NCI-H2107 treated with DMSO at 0.1 percent for 48 hours (cell line): ENCODE results near the gene ADAM11.
"Not testable (repeated sequence)": the region's sequence is repeated elsewhere in the genome, so short reads cannot be mapped to it uniquely, and the experiment has no call there.

Experiments used
- DNase-seq: peaks from one replicate; lab custom pipeline; 2025; ENCODE audit not compliant: unreplicated experiment; lab: John Stamatoyannopoulos, UW

Gene ADAM11

DNA sequence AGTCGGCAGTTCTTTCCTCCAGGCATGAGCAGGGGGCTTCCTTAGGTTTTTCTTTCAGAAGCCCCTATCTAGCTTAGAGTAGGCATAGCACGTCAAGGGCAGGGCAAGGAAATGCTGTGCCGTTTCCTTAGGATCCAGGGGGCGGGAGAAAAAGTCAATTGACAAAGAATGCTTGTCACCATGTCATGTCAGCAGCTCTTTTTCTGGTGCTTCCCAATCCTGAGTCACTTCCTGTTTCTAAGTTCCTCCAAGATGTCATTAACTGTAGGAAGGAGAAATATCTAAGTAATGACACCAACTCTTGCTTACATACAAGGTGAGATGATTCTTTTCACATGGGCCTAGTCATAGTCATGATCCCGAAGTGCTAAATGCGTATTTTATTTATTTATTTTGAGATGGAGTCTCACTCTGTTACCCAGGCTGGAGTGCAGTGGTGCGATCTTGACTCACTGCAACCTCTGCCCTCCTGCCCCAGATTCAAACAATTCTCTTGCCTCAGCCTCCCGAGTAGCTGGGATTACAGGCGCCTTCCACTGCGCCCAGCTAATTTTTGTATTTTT, 36.1 kb downstream of the ADAM11 start:
- no peak for DNase-seq

DNA sequence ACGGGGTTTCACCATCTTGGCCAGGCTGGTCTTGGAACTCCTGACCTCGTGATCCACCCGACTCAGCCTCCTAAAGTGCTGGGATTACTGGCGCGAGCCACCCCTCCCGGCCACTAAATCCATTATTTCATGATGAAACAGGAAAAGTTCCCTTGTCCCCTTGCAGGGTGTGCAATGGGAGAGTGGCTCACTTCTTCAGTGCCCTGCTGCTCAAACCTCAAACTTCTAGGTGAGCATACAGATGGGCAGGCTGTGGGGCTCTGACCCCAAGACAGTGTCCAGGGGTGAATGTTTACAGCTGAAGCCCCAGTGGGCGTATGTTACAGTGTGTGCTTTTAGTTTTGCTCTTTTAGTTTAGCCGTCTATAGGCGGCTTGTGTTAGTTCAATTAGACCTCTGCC, 36.6 kb downstream of the ADAM11 start:
- no peak for DNase-seq

DNA sequence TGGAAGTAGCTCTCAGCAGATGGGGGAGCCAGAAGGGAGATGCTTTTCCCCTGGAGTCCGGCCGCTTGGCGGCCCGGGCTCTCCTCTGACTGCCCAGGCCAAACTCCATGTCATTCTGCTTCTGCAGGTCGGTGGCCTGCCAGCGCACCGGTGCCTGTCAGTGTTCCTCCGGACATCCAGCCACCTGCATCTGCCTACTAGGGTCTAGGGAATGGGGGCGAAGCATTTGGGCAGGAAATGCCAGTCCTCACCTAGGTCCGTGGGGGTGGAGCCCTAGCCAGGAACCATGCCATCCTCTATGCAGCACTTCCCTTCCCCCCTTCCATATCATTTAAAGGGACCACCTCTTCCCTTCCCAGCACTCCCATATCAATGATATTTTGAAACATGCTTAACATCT, 37.1 kb downstream of the ADAM11 start:
- DNase-seq = no peak

DNA sequence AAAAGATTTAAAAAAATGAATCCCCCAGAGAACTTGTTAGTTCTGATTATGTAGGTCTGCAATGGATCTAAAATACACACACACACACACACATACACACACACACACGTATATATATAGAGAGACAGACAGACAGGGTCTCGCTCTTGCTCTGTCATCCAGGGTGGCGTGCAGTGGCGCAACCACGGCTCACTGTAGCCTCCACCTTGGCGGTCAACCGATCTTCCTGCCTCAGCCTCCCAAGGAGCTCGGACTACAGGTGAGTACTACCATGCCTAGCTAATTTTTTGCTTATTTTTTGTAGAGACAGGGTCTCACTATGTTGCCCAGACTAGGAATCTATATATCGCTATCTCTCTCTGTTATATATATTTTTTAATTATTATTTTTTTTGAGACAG, 37.9 kb downstream of the ADAM11 start:
- no peak for DNase-seq

DNA sequence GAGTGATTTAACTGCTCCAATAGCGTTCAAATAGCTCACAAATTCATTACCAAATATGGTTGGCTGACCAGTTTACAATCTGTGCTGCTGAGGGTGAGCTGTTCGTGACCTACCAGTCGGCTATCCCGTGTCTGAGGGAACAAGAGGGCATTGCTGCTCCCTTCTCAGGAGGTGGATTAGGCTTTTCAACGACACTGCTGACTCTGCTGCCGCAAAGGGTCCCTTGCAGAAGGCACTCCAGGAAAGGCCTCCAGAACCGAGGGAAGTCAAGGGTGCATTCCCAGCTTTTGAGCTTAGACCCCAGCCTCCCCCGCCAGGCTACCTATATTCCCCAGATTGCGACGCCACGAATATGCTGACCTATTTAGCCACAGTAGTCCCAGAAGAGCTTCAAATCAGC, 39.0 kb downstream of the ADAM11 start:
- no peak for DNase-seq

DNA sequence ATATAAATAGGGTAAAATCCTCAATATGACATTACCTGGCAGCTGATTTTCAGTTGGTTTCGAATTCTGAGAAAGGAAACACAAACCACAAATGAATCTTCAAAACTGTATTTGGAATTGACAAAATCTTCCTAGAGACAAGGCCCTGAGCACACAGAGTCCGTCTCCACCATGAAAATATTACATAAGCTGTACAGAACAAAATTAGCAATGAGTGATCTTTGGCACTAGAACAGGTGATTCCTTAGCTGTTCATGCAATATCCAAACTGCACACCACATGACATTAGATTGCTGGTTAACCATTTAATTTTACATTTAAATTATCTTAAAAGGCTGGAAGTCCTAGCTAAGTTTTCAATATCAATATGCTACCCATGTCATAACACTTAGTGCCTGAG, 39.6 kb downstream of the ADAM11 start:
- no peak for DNase-seq

DNA sequence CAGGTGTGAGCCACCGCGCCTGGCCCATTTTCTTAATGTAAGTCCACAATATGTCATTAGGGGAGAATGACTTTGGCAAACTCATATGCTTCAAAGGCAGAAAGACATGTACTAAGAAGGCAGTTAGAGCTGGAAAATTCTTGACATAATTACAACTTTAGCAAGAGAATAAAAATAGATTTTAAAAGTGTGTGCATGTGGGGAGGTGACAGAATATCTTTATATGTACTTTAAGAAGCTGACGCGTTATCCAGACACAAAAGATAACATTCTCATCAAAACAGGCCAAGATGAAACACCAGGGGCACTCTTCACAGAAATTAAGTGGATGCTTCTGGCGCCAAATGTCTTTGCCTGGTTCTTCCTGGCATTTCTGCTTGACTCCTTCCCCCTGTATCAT, 43.1 kb downstream of the ADAM11 start:
- no peak for DNase-seq

DNA sequence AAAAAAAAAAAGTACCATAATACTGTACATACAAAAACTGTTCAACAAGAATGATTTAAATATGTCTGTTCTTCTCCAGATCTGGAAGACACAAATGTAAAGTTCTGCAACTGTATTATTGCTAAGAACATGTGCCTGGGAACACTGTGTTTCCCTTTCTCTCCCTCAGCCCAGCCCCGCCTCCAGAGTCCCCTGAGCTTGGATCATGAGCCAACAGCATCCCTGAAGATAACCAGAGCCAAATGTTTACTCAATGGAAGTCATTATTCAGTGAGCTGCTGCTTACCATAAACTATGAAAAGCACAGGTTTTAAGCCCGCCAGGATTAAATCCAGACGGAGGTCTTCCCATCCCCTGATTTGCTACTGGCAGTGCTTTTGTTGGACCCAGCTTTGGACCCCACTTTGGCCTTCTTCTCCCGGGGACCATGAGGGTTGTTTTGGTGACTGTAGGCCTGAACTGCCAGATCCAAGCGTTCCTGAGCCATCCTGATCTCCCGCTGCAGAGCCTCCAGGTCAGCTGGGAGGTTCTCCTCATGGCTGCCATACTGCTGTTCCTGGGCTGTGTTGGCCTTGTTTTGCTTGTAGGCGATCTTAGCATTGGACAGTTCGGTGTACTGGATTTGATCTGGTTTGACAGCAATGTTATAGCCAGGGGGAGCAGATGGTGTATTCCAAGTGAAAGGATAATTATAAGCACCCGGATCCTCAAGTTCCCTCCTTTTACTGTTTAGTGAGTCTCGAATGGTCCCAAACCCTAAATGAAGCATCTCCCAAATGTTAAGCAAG, 45.7 kb downstream of the ADAM11 start:
- DNase-seq = no peak

DNA sequence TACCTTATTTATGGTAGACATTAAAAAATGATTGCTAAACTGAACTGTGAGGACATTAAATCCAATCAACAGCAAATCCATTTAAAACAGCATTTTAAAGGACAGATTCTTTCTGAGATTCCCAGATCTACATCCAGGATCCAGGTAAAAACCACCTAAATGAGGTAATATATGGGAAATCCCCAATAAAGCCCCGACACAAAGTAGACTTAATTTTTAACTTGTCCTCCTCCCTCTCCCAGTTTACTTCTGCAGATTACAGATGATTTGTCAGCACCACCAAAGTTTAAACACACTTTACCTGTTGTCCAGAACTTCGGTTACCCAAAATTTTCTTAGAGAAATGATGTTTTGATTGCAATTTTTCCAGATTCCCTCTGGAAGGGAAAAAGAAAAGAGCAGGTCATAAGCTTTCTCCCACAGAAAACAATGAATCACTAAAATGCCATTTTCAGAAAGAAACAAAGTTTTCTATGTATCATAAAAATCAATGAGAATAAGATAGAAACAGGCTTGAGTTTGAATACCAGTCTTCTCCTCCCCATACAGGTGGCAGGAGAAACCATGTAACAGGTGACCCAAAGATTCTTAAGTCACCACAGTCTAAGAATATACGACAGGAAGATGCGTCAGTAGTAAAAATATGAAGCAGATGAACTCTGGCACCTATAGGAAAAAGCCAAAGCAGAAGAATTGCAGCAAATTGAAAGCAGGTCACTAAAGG, 48.5 kb downstream of the ADAM11 start:
- DNase-seq = no peak

DNA sequence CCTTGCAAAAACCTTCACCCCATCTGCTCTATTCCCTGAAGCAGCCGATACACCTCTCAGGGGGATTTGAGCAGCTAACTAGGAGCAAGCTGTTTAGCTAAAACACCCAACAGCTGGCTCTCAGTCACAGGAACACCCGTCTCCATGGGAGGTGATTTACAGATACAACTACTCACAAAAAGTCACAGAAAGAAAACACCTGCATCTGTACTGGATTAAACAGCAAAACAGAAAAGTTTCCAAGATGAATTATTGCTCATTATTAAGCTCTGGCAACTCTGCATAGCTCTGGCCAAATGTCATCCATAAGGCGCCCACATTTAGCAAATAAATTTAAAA, 49.0 kb downstream of the ADAM11 start:
- no peak for DNase-seq

DNA sequence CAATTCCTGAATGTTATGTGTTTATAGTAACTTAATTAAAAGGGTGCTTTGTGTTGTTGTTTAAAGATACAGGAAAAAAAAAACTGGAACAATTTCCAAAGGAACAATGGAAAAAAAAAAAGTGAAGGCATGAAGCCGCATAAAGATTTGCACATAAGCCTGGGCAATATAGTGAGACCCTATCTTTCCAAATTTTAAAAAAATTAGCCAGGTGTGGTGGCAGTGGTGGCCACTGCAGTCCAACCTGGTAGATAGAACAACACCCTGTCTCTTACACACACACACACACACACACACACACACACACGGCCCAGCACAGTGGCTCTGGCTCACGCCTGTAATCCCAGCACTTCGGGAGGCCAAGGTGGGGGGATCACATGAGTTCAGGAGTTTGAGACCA, 49.4 kb downstream of the ADAM11 start:
- no peak for DNase-seq

DNA sequence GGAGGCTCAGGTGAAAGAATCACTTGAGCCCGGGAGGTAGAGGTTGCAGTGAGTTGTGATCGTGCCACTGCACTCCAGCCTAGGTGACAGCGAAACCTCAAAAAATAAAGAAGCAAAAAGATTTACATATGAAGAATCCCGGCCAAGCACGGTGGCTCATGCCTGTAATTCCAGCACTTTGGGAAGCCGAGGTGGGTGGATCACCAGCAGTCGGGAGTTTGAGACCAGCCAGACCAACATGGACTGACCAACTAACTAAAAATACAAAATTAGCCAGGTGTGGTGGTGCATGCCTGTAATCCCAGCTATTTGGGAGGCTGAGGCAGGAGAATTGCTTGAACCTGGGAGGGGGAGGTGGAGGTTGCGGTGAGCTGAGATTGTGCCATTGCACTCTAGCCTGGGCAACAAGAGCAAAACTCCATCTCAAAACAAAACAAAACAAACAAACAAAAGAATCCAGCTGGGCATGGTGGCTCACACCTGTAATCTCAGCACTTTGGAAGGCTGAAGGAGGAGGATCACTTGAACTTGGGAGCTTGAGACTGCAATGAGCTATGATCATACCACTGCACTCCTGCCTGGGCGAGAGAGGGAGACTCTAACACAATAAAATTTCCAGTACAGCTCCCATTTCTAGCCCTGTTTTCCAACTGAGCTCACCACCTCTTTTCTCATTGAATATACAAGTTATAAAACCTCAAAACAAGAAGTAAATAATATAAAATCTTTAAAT, 50.0 kb downstream of the ADAM11 start:
- DNase-seq = not testable (repeated sequence)

DNA sequence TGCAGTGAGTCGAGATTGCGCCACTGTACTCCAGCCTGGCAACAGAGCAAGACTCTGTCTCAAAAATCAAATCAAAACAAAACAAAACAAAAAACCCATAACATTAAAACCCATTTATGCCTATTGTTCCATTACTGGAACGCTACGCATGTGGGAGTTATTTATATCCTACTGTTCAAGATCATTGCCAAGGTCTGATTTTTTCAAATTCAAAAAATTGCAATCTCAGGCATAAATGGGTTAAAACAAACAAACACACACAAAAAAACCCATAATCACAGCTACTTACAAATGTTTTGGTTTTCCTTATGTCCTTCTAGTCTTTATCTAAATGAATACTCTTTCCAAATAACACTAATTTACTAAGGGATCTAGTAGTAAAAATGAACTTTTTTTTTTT, 53.5 kb downstream of the ADAM11 start:
- no peak for DNase-seq

DNA sequence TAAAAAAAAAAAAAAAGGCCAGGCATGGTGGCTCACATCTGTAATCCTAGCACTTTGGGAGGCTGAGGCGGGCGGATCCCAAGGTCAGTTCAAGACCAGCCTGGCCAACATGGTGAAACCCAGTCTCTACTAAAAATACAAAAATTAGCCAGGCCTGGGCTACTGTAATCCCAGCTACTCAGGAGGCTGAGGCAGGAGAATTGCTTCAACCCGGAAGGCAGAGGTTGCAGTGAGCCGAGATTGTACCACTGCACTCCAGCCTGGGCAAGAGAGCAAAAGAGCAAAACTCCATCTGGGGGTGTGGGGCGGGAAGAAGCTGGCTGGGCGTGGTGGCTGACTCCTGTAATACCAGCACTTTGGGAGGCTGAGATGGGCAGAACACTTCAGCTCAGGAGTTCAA, 59.7 kb downstream of the ADAM11 start:
- not testable (repeated sequence) for DNase-seq

DNA sequence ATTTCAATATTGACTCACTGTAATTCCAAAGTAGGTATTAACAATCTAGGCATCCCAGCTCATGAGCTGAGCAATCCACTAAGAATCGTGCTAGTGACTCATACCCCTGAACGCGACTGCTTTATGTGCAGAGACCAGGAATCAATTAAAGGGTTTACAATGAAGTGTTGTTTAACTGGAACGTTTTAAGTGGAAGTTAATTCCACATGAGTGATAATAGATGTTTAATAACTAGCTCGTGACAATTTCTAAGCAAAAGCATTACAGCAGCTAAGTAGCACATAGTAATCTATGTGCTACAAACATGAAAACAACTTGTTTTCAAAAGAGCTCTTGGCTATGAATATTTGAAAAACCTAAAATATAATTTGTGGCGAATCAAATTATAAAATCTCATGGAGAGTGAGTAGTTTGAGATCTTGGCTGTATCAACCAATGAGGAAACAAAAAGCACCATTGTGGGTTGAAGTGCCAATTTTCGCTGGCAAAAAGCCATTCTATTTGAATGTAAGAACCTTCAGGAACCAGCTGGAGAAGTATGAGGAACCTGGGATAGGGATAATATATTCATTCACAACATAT, 61.9 kb downstream of the ADAM11 start:
- DNase-seq = peak; percentile 87

DNA sequence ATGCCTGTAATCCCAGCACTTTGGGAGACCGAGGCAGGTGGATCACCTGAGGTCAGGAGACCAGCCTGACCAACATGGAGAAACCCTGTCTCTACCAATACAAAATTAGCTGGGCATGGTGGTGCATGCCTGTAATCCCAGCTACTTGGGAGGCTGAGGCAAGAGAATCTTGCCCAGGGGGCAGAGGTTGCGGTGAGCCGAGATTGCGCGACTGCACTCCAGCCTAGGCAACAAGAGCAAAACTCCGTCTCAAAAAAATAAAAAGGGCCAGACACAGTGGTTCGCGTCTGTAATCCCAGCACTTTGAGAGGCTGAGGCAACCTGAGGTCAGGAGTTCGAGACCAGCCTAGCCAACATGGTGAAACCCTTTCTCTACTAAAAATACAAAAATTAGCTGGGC, 66.4 kb downstream of the ADAM11 start:
- not testable (repeated sequence) for DNase-seq

DNA sequence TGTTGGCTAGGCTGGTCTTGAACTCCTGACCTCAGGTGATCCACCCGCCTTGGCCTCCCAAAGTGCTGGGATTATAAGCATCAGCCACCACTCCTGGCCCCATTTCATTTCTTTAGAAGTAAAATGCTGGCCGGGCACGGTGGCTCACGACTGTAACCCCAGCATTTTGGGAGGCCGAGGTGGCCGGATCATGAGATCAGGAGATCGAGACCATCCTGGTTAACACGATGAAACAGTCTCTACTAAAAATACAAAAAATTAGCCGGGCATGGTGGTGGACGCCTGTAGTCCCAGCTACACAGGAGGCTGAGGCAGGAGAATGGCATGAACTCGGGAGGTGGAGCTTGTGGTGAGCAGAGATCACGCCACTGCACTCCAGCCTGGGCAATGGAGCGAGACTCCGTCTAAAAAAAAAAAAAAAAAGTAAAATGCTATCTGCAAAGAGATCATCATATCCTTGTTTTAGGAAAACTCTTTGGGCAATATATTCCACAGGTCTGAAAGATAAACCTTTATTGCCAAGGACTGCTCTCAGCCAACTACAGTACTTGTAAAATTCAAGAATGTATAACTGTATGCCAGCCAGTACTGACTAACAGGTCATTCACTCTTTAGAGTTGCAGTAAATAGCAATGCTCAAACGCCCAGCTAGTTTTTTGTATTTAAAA, 67.5 kb downstream of the ADAM11 start:
- no peak for DNase-seq

DNA sequence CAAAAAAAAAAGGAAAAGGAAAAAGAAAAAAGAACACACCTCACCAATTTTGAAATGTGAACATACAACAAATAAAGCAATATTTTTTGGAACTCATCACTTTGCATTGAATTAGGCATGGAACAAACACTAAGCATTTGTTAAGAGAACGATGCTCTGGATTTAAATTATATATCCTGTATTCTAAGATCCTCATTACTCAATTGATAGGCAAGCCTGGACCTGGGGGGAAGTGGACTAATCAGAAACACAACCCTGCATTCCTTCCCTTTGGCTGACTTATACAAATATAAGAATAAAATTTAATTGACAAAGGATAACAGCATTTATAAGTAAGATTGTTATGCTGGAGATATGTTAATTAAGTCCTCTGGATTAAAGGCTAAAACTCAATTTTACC, 69.1 kb downstream of the ADAM11 start:
- DNase-seq = no peak

DNA sequence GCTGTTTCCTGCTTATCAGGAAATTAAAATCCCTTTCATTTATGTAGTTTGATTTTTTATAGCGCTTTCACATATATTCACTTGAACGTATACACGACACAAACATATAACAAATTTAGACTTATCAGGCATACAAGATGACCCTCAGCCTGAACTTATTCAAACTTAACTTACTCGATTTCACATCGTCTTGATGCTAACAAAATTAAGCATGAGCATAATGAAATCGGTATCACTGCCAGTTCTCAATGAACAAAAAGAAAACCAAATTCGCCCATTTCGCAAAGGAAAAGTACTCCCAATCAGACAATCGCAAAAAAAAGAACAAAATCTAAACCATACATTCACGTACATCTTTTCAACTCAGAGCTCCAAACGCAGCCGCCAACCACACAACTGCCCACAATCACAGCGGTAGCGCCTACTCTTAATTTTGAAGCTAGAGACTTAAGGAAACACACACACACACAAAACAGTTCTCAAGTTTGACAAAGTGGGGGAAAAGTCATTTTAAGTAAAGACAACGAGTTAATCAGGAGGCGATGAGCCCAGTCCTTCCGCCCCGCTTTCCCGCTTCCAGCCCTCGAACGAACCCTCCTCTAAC, 70.2 kb downstream of the ADAM11 start:
- no peak for DNase-seq

DNA sequence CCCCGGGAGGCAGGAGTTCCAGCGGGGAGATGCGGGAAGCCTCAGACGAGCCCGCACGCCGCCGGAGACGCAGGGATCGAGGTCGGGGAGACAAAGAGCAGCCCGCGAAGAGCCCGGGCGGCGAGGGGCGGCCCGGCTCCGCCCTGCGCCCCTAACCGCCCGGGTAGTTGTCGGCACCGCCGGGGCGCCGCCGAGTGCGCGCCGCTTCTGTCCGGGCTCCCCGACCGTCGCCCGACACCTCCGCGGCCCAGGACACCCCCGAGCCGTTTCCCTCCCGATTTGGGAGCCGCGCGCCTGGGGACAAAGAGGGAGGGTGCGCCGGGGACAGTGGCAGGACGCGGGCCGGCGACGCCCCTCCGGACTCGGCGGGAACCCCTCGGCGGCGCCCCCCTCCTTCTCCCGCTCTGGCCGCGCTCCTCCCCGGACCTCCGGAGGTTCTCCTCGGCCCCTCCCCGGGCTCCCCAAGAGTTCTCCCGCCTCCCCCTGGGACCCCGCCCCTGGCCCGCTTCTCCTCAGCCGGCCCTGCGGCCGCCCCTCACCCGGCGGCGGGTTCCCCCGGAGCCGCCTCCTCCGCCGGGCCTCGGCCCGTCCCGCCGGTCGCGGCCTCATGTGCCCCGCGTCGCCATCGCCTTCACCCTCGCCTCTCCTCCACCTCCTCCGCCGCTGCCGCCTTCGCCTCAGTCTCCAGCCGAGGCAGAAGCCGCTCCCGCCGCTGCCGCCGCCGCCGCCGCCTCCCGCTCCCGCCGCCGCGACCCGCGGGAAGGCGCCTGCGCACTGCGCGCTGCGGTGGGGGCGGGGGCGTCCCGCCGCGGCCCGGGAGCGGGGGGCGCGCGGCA, 71.0 kb downstream of the ADAM11 start, which contains the start of gene GJC1:
TSS of gene GJC1 (minus strand) at position 765 of the 836 bp plus-strand sequence. CDS start 24,470 bp downstream, outside the sequence.
- DNase-seq = no peak
